GM18526 (cell line): ENCODE data around the gene PFKL.

Experiments used
- POLR2A ChIP-seq: IDR thresholded peaks from 3 replicates; pipeline ENCODE4 v1.6.1; 2011; ENCODE audit not compliant: insufficient read length; ENCODE audit errors: extremely low read depth

The PFKL gene

GRCh38 chr21:44297525-44298290 lies 2.1 kb upstream of the PFKL start:
- TF ChIP-seq POLR2A: no peak

- TF ChIP-seq POLR2A: no peak
These were observed 1.6 kb upstream of the PFKL start for GRCh38 chr21:44298301-44298700.

GRCh38 chr21:44299085-44299457 lies 782 bp upstream of the PFKL start:
- no peak for TF ChIP-seq POLR2A

- no peak for TF ChIP-seq POLR2A
These were observed 558 bp downstream of the PFKL start for GRCh38 chr21:44300262-44300959.

GRCh38 chr21:44301141-44301540 lies 1.3 kb downstream of the PFKL start:
- TF ChIP-seq POLR2A: no peak

- no peak for TF ChIP-seq POLR2A
These were observed 2.1 kb downstream of the PFKL start for GRCh38 chr21:44301961-44302406.

GRCh38 chr21:44303490-44303981 lies 3.7 kb downstream of the PFKL start:
- no peak for TF ChIP-seq POLR2A

- TF ChIP-seq POLR2A: no peak
These were observed 4.3 kb downstream of the PFKL start for GRCh38 chr21:44304011-44304616.

GRCh38 chr21:44304877-44305293 lies 5.0 kb downstream of the PFKL start:
- no peak for TF ChIP-seq POLR2A

- no peak for TF ChIP-seq POLR2A
These were observed 5.8 kb downstream of the PFKL start for GRCh38 chr21:44305691-44306090.

GRCh38 chr21:44306936-44307704 lies 7.3 kb downstream of the PFKL start:
- no peak for TF ChIP-seq POLR2A

GRCh38 chr21:44310628-44311507 lies 11.0 kb downstream of the PFKL start:
- no peak for TF ChIP-seq POLR2A

GRCh38 chr21:44312089-44312488 lies 12.2 kb downstream of the PFKL start:
- no peak for TF ChIP-seq POLR2A

GRCh38 chr21:44312716-44313115 lies 12.9 kb downstream of the PFKL start:
- TF ChIP-seq POLR2A: no peak

- TF ChIP-seq POLR2A: no peak
These were observed 13.6 kb downstream of the PFKL start for GRCh38 chr21:44313451-44313850.

- TF ChIP-seq POLR2A: no peak
These were observed 14.3 kb downstream of the PFKL start for GRCh38 chr21:44314128-44314527.
